ENCODE measurements around the gene PARD3.

PARD3 gene

GRCh38 chr10:34699904-34700517, 115.1 kb downstream of the PARD3 start:
- H3K36me3 ChIP-seq (ENCODE audit: control insufficient read depth in 1 of 2, insufficient read depth in 2 of 2, low read length in 2 of 2) = no peaks in the 10 kb centered on the region
- no peak overlapping the region for H3K4me3 ChIP-seq (ENCODE audit: low read depth in 1 of 2, low read length in 2 of 2)
- no peaks in the 10 kb centered on the region for H3K9me3 ChIP-seq (ENCODE audit: control insufficient read depth in 1 of 2, low read length in 2 of 2)
- peaks cover 5 to 46% of the 10 kb centered on the region in 2 donors for H3K4me1 ChIP-seq (ENCODE audit: control insufficient read depth in 1 of 2, insufficient read depth in 2 of 2, low read length in 2 of 2)
- no peaks in the 10 kb centered on the region for H3K27me3 ChIP-seq (ENCODE audit: low read depth, low read length)
- H3K27ac ChIP-seq (ENCODE audit: low read length) = no peak overlapping the region

GRCh38 chr10:34698979-34699378, 116.1 kb downstream of the PARD3 start:
- Histone ChIP-seq H3K4me3 (ENCODE audit: low read depth in 1 of 2, low read length in 2 of 2) (no peak overlapping the region), H3K4me1 (ENCODE audit: control insufficient read depth in 1 of 2, insufficient read depth in 2 of 2, low read length in 2 of 2) (peaks cover 5 to 40% of the 10 kb centered on the region in 2 donors), H3K27me3 (ENCODE audit: low read depth, low read length) (no peaks in the 10 kb centered on the region), H3K27ac (ENCODE audit: low read length) (no peak overlapping the region), H3K9me3 (ENCODE audit: control insufficient read depth in 1 of 2, low read length in 2 of 2) (no peaks in the 10 kb centered on the region), H3K36me3 (ENCODE audit: control insufficient read depth in 1 of 2, insufficient read depth in 2 of 2, low read length in 2 of 2) (no peaks in the 10 kb centered on the region)

- no peak overlapping the region for H3K4me3 ChIP-seq (ENCODE audit: low read depth in 1 of 2, low read length in 2 of 2)
- H3K9me3 ChIP-seq (ENCODE audit: control insufficient read depth in 1 of 2, low read length in 2 of 2) = no peaks in the 10 kb centered on the region
- no peak overlapping the region for H3K27ac ChIP-seq (ENCODE audit: low read length)
- H3K36me3 ChIP-seq (ENCODE audit: control insufficient read depth in 1 of 2, insufficient read depth in 2 of 2, low read length in 2 of 2) = peaks cover 0 to 1% of the 10 kb centered on the region in 2 donors
- H3K27me3 ChIP-seq (ENCODE audit: low read depth, low read length) = no peaks in the 10 kb centered on the region
- peaks cover 0 to 36% of the 10 kb centered on the region in 2 donors for H3K4me1 ChIP-seq (ENCODE audit: control insufficient read depth in 1 of 2, insufficient read depth in 2 of 2, low read length in 2 of 2)
Measured at GRCh38 chr10:34698248-34698831, 116.8 kb downstream of the PARD3 start.

GRCh38 chr10:34697351-34698247, 117.5 kb downstream of the PARD3 start:
- Histone ChIP-seq H3K4me1 (ENCODE audit: control insufficient read depth in 1 of 2, insufficient read depth in 2 of 2, low read length in 2 of 2) (peaks cover 0 to 31% of the 10 kb centered on the region in 2 donors), H3K9me3 (ENCODE audit: control insufficient read depth in 1 of 2, low read length in 2 of 2) (no peaks in the 10 kb centered on the region), H3K27ac (ENCODE audit: low read length) (no peak overlapping the region), H3K27me3 (ENCODE audit: low read depth, low read length) (no peaks in the 10 kb centered on the region), H3K36me3 (ENCODE audit: control insufficient read depth in 1 of 2, insufficient read depth in 2 of 2, low read length in 2 of 2) (peaks cover 0 to 3% of the 10 kb centered on the region in 2 donors), H3K4me3 (ENCODE audit: low read depth in 1 of 2, low read length in 2 of 2) (no peak overlapping the region)

- no peaks in the 10 kb centered on the region for H3K9me3 ChIP-seq (ENCODE audit: control insufficient read depth in 1 of 2, low read length in 2 of 2)
- H3K4me3 ChIP-seq (ENCODE audit: low read depth in 1 of 2, low read length in 2 of 2) = no peak overlapping the region
- H3K27ac ChIP-seq (ENCODE audit: low read length) = no peak overlapping the region
Measured at GRCh38 chr10:34696423-34696822, 118.7 kb downstream of the PARD3 start.

GRCh38 chr10:34690383-34691049, 124.6 kb downstream of the PARD3 start:
- Histone ChIP-seq H3K4me3 (ENCODE audit: low read depth in 1 of 2, low read length in 2 of 2) (no peak overlapping the region), H3K27me3 (ENCODE audit: low read depth, low read length) (no peaks in the 10 kb centered on the region), H3K9me3 (ENCODE audit: control insufficient read depth in 1 of 2, low read length in 2 of 2) (no peaks in the 10 kb centered on the region), H3K27ac (ENCODE audit: low read length) (no peak overlapping the region), H3K36me3 (ENCODE audit: control insufficient read depth in 1 of 2, insufficient read depth in 2 of 2, low read length in 2 of 2) (peaks cover 0 to 3% of the 10 kb centered on the region in 2 donors), H3K4me1 (ENCODE audit: control insufficient read depth in 1 of 2, insufficient read depth in 2 of 2, low read length in 2 of 2) (no peaks in the 10 kb centered on the region)

More at GRCh38 chr10:34696423-34696822, 118.7 kb downstream of the PARD3 start:
- peaks cover 0 to 27% of the 10 kb centered on the region in 2 donors for H3K4me1 ChIP-seq (ENCODE audit: control insufficient read depth in 1 of 2, insufficient read depth in 2 of 2, low read length in 2 of 2)
- H3K36me3 ChIP-seq (ENCODE audit: control insufficient read depth in 1 of 2, insufficient read depth in 2 of 2, low read length in 2 of 2) = peaks cover 0 to 3% of the 10 kb centered on the region in 2 donors
- no peaks in the 10 kb centered on the region for H3K27me3 ChIP-seq (ENCODE audit: low read depth, low read length)

GRCh38 chr10:34689053-34689452, 126.0 kb downstream of the PARD3 start:
- H3K27ac ChIP-seq (ENCODE audit: low read length) = no peak overlapping the region
- H3K4me1 ChIP-seq (ENCODE audit: control insufficient read depth in 1 of 2, insufficient read depth in 2 of 2, low read length in 2 of 2) = no peaks in the 10 kb centered on the region
- peaks cover 0 to 3% of the 10 kb centered on the region in 2 donors for H3K36me3 ChIP-seq (ENCODE audit: control insufficient read depth in 1 of 2, insufficient read depth in 2 of 2, low read length in 2 of 2)
- no peaks in the 10 kb centered on the region for H3K9me3 ChIP-seq (ENCODE audit: control insufficient read depth in 1 of 2, low read length in 2 of 2)
- no peak overlapping the region for H3K4me3 ChIP-seq (ENCODE audit: low read depth in 1 of 2, low read length in 2 of 2)
- H3K27me3 ChIP-seq (ENCODE audit: low read depth, low read length) = no peaks in the 10 kb centered on the region

- no peak overlapping the region for H3K4me3 ChIP-seq (ENCODE audit: low read depth in 1 of 2, low read length in 2 of 2)
- H3K4me1 ChIP-seq (ENCODE audit: control insufficient read depth in 1 of 2, insufficient read depth in 2 of 2, low read length in 2 of 2) = peaks cover 0 to 3% of the 10 kb centered on the region in 2 donors
- no peaks in the 10 kb centered on the region for H3K36me3 ChIP-seq (ENCODE audit: control insufficient read depth in 1 of 2, insufficient read depth in 2 of 2, low read length in 2 of 2)
- H3K9me3 ChIP-seq (ENCODE audit: control insufficient read depth in 1 of 2, low read length in 2 of 2) = no peaks in the 10 kb centered on the region
- H3K27me3 ChIP-seq (ENCODE audit: low read depth, low read length) = no peaks in the 10 kb centered on the region
- H3K27ac ChIP-seq (ENCODE audit: low read length) = no peak overlapping the region
Measured at GRCh38 chr10:34687434-34688210, 127.5 kb downstream of the PARD3 start.

- H3K36me3 ChIP-seq (ENCODE audit: control insufficient read depth in 1 of 2, insufficient read depth in 2 of 2, low read length in 2 of 2) = no peaks in the 10 kb centered on the region
- no peak overlapping the region for H3K4me3 ChIP-seq (ENCODE audit: low read depth in 1 of 2, low read length in 2 of 2)
- no peak overlapping the region for H3K27ac ChIP-seq (ENCODE audit: low read length)
- H3K9me3 ChIP-seq (ENCODE audit: control insufficient read depth in 1 of 2, low read length in 2 of 2) = no peaks in the 10 kb centered on the region
- H3K4me1 ChIP-seq (ENCODE audit: control insufficient read depth in 1 of 2, insufficient read depth in 2 of 2, low read length in 2 of 2) = peaks cover 0 to 3% of the 10 kb centered on the region in 2 donors
- H3K27me3 ChIP-seq (ENCODE audit: low read depth, low read length) = no peaks in the 10 kb centered on the region
Measured at GRCh38 chr10:34682580-34682979, 132.5 kb downstream of the PARD3 start.

- Histone ChIP-seq H3K9me3 (ENCODE audit: control insufficient read depth in 1 of 2, low read length in 2 of 2) (no peaks in the 10 kb centered on the region), H3K36me3 (ENCODE audit: control insufficient read depth in 1 of 2, insufficient read depth in 2 of 2, low read length in 2 of 2) (no peaks in the 10 kb centered on the region), H3K27ac (ENCODE audit: low read length) (no peak overlapping the region), H3K4me3 (ENCODE audit: low read depth in 1 of 2, low read length in 2 of 2) (no peak overlapping the region), H3K4me1 (ENCODE audit: control insufficient read depth in 1 of 2, insufficient read depth in 2 of 2, low read length in 2 of 2) (peaks cover 0 to 3% of the 10 kb centered on the region in 2 donors), H3K27me3 (ENCODE audit: low read depth, low read length) (no peaks in the 10 kb centered on the region)
Measured at GRCh38 chr10:34681933-34682332, 133.2 kb downstream of the PARD3 start.

Data from muscle layer of duodenum (tissue), 2 donors.